HAP-1 (cell line): ENCODE data around the gene PADI3.

ENCODE experiments used
- DNase-seq, 2 experiments: peaks; one replicate each; pipeline ENCODE4 v3.0.0-alpha.2; 2016 to 2020; ENCODE audit warnings: low spot score in 2 of 2
- H3K27me3 ChIP-seq: fragments of 250-450 bp; sonication (Bioruptor Pico); 2 replicates; pipeline ENCODE4 v1.5.1; 2020; ENCODE audit warnings: low read depth, mild to moderate bottlenecking, moderate library complexity
- H3K36me3 ChIP-seq: fragments of 250-450 bp; sonication (Bioruptor Pico); replicated peaks from 2 replicates; pipeline ENCODE4 v1.5.1; 2020; ENCODE audit warnings: mild to moderate bottlenecking
- H3K4me1 ChIP-seq: fragments of 250-450 bp; sonication (Bioruptor Pico); 2 replicates; pipeline ENCODE4 v1.5.1; 2020; ENCODE audit warnings: mild to moderate bottlenecking
- H3K4me3 ChIP-seq: fragments of 250-450 bp; sonication (Bioruptor Pico); 2 replicates; pipeline ENCODE4 v1.5.1; 2020; ENCODE audit warnings: mild to moderate bottlenecking, moderate library complexity
- H3K9me3 ChIP-seq: fragments of 250-450 bp; sonication (Bioruptor Pico); 2 replicates; pipeline ENCODE4 v1.5.1; 2020; ENCODE audit warnings: mild to moderate bottlenecking, moderate library complexity
- in situ Hi-C: fragments of 300-500 bp; cut with MboI; formaldehyde crosslinking; loops from 3 replicates; pipeline ENCODE4 v1.14.3; 2020; ENCODE audit warnings: low sequenced_read_pairs, inconsistent platforms, mixed read lengths

PADI3 gene

GRCh38 chr1:17277511-17278159, 28.7 kb downstream of the PADI3 start:
- H3K36me3 ChIP-seq = no peaks in the 10 kb centered on the region
- no peak overlapping the region for H3K4me3 ChIP-seq
- no peaks in the 10 kb centered on the region for H3K4me1 ChIP-seq
- no peak for DNase-seq
- no peaks in the 10 kb centered on the region for H3K9me3 ChIP-seq
- in situ Hi-C loops = no loop called here
- H3K27me3 ChIP-seq = no peaks in the 10 kb centered on the region; the same call in 1 of the 2 replicates

DNA sequence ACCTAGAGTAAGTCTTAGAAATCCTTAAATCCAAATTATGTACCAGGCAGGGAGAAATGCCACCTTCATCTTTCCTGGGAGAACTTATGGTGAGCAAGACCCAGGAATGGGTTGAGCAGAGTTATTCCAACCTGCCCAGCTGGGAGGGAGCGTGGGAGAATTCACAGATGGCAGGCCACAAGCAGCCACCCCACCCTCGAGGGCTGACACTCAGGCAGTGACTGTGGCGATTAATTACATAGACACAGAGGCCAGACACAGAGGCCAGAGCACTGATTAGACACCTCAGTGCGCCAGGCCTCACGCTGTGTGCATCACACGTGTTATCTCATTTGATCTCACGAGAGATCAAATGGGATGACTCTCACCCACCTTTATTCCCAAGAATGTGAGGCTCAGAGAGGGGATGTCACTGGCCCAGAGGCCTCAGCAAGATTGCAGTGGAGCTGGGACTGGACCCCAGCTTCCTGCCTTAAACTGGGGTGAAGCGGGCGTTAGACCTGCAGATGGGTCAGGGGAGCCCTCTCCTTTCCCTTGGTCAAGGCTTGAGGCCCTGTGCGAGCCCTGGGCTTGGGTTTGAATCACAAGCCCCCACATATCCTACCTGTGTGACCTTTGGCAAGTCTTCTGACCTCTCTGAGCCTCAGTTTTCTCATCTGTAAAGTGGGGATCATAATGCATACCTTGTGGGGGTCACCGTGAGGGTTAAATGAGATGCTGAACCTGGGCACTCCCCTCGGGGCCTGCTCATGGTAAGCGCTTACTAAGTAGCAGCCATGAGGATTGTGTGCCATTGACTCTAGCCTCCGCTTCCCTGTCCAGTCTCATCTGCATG, 30.3 kb downstream of the PADI3 start:
- Histone ChIP-seq H3K9me3 (no peaks in the 10 kb centered on the region), H3K27me3 (no peaks in the 10 kb centered on the region; the same call in 1 of the 2 replicates), H3K4me3 (no peak overlapping the region), H3K36me3 (no peaks in the 10 kb centered on the region), H3K4me1 (no peaks in the 10 kb centered on the region)
- DNase-seq = no peak
- in situ Hi-C loops = no loop called here

DNA sequence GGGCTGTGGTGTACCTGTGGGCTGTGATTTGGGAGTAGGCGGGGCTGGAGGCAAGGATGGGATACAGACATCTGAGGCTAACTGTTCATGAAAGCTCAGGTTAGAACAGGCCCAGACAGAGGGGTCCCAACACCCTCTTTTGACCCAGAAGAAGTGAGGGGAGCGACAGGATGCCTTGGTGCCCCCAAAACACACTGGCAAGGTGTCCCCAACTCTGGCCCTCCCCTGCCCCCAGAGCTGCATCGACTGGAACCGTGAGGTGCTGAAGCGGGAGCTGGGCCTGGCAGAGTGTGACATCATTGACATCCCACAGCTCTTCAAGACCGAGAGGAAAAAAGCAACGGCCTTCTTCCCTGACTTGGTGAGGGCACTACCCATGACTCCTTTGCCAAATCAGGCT, 31.5 kb downstream of the PADI3 start:
- no peak for DNase-seq
- no peaks in the 10 kb centered on the region for H3K36me3 ChIP-seq

DNA sequence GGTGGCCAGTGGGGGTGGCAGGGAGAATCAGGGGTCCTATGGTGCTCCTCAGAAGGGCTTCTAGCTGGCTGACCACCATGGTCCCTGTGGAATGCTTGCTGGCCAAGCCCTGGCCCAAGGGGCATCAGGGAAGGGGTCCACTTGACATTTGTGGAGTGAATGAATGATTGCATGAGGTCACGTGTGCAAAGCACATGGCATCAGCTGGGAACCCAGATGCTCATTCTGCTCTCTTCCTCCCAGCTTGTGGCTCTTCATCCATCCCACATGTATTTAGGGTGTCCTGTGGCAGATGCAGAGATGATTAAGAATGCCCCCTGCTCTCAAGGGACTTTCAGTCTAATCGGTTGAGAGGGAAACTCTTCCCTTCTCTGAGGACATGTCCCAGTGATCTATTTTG, 32.0 kb downstream of the PADI3 start:
- no peak overlapping the region for H3K4me3 ChIP-seq
- H3K36me3 ChIP-seq = no peaks in the 10 kb centered on the region
- in situ Hi-C loops = no loop called here
- no peaks in the 10 kb centered on the region for H3K9me3 ChIP-seq
- DNase-seq = no peak
- no peaks in the 10 kb centered on the region for H3K27me3 ChIP-seq
- no peaks in the 10 kb centered on the region for H3K4me1 ChIP-seq

More for the DNA sequence above, 31.5 kb downstream of the PADI3 start:
- Histone ChIP-seq H3K9me3 (no peaks in the 10 kb centered on the region), H3K4me1 (no peaks in the 10 kb centered on the region), H3K4me3 (no peak overlapping the region), H3K27me3 (no peaks in the 10 kb centered on the region)
- in situ Hi-C loops = no loop called here

DNA sequence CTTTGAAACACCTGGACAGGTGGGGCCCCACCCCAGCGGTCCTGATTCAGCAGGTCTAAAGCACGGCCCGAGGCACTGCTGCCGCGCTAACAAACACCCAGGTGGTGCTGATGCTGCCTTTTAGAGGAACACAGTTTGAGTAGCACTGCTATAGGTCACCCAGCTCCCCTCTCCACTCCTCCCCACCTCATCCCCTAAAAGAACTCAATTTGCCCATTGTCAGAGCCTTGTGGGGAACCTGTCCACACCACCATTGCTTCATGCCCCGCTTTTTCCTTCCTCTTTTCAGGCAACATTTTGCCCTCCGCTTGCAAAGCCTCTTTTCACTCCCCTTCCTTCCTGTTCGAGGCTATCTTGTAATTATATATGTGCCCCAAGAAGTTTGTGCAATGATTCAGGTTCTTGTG, 32.9 kb downstream of the PADI3 start:
- DNase-seq = no peak
- no peaks in the 10 kb centered on the region for H3K27me3 ChIP-seq
- in situ Hi-C loops = no loop called here
- no peaks in the 10 kb centered on the region for H3K9me3 ChIP-seq
- H3K4me3 ChIP-seq = no peak overlapping the region
- H3K4me1 ChIP-seq = no peaks in the 10 kb centered on the region
- no peaks in the 10 kb centered on the region for H3K36me3 ChIP-seq

DNA sequence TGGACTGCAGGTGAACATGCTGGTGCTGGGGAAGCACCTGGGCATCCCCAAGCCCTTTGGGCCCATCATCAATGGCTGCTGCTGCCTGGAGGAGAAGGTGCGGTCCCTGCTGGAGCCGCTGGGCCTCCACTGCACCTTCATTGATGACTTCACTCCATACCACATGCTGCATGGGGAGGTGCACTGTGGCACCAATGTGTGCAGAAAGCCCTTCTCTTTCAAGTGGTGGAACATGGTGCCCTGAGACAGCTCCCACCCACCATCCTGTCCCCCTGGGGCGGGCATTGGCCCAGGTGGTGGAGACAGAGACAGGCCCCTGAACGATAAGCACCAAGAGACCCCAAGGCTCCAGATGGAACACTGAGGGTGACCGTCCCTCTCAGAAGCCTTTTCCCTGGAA, 33.9 kb downstream of the PADI3 start:
- no peaks in the 10 kb centered on the region for H3K27me3 ChIP-seq
- no peak overlapping the region for H3K4me3 ChIP-seq
- no peaks in the 10 kb centered on the region for H3K9me3 ChIP-seq
- no peaks in the 10 kb centered on the region for H3K36me3 ChIP-seq
- in situ Hi-C loops = no loop called here
- H3K4me1 ChIP-seq = no peaks in the 10 kb centered on the region
- DNase-seq = no peak

DNA sequence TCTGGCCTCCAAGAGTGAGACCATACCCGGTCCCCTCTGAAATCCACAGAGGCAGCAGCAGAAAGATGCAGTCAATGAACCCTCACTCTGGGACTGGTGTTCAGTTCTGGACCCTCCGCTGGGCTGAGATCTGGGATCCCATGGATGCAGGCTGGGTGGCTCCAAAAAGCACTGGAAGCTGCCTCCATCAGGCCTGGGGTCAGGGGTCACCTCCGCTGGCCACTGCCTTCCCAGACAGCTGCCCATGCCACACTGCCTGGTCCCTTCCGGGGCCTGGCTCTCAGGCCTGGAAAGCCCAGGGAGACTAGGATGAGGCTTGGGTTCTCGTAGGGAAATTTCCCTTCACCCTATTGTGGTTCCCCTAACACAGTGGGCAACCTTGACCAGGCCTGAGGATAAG, 37.7 kb downstream of the PADI3 start:
- Histone ChIP-seq H3K36me3 (no peaks in the 10 kb centered on the region), H3K27me3 (0 out of 2 replicates have a peak, but pooled peaks cover 3% of the 10 kb centered on the region), H3K4me3 (no peak overlapping the region), H3K4me1 (no peaks in the 10 kb centered on the region), H3K9me3 (no peaks in the 10 kb centered on the region)
- in situ Hi-C loops = no loop called here
- no peak for DNase-seq

- no peaks in the 10 kb centered on the region for H3K4me1 ChIP-seq
- H3K27me3 ChIP-seq = peaks cover 3% of the 10 kb centered on the region; the same call in 1 of the 2 replicates
- no peaks in the 10 kb centered on the region for H3K9me3 ChIP-seq
- in situ Hi-C loops = no loop called here
- H3K36me3 ChIP-seq = no peaks in the 10 kb centered on the region
- no peak overlapping the region for H3K4me3 ChIP-seq
- DNase-seq = no peak
Measured at GRCh38 chr1:17287130-17287776, 38.4 kb downstream of the PADI3 start.

- peaks cover 8% of the 10 kb centered on the region for H3K27me3 ChIP-seq
- in situ Hi-C loops = no loop called here
- H3K9me3 ChIP-seq = no peaks in the 10 kb centered on the region
- H3K4me3 ChIP-seq = no peak overlapping the region
- no peaks in the 10 kb centered on the region for H3K36me3 ChIP-seq
- H3K4me1 ChIP-seq = no peaks in the 10 kb centered on the region
- no peak for DNase-seq
Measured at GRCh38 chr1:17289721-17290120, 40.8 kb downstream of the PADI3 start.

GRCh38 chr1:17290553-17290952, 41.7 kb downstream of the PADI3 start:
- Histone ChIP-seq H3K9me3 (no peaks in the 10 kb centered on the region), H3K4me1 (no peaks in the 10 kb centered on the region), H3K4me3 (no peak overlapping the region), H3K27me3 (peaks cover 8% of the 10 kb centered on the region), H3K36me3 (no peaks in the 10 kb centered on the region)
- DNase-seq = no peak
- in situ Hi-C loops = no loop called here

DNA sequence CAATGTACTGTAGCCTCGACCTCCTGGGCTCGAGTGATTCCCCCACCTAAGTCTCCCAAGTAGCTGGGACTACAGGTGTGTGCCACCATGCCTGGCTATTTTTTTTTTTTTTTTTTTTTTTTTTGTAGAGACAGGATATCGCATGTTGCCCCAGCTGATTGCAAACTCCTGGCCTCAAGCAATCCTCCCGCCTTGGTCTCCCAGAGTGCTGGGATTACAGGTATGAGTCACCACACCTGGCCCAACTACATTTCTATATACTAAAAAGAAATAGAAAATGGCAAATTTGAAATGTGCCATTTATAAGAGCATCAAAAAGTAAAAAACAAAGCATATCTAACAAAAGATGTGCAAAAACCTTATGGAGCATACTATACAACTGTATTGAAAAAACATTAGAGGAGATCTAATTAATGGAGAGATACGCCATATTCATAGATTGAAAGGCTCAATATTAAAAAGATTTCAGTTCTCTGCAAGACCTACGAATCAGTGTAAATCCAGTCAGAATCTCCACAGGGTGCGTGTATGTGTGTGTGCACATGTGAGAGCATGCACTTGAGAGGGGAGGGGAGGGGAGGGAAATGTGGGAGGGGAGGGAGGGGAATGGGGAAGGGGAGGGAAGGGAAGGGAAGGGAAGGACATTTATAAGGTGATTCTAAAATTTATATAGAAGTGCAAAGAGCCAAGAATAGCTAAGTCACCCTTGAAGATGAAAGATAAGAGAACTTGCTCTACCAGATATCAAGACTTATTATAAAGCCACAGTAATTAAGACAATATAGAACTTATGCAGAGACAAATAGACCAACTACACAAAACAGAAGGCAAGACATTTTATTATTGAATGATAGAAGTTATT, 43.6 kb downstream of the PADI3 start:
- in situ Hi-C loops = no loop called here
- Histone ChIP-seq H3K4me3 (no peak overlapping the region), H3K27me3 (peaks cover 8% of the 10 kb centered on the region), H3K36me3 (no peaks in the 10 kb centered on the region), H3K4me1 (no peaks in the 10 kb centered on the region), H3K9me3 (no peaks in the 10 kb centered on the region)
- no peak for DNase-seq

DNA sequence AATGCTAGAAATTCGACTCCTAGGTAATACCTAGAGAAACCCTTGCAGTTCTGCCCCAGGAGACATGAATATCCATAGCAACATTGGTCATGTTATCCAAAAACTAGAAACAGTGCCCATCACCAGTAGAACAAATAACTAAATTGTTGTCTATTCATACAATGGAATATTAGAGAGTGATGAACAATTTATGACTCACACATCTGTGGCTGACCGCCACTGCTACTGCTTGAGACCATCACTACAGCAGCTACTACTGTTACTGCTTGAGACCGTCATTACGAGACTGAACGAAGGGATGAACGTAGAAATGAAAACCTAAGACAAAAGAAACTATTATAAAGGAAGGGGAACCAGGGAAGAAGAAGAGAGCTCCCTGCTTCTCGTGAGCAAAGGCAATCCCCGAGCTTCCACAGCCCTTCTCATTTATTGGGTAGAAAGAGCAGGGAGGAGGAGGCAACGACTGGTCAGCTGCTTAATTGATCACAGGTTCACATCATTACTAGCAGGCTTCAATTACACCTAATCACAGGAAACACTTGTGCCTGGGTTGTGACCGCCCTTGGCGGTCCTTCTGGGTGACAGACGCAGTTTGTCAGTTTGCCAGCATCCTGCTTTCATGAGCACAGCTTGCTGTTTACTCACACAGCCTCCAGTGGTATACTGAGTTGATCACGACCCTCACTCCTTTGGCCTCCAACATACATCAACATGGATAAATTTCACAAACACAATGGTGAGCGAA, 45.0 kb downstream of the PADI3 start:
- Histone ChIP-seq H3K9me3 (no peaks in the 10 kb centered on the region), H3K4me3 (no peak overlapping the region), H3K36me3 (no peaks in the 10 kb centered on the region), H3K4me1 (no peaks in the 10 kb centered on the region), H3K27me3 (peaks cover 14% of the 10 kb centered on the region)
- in situ Hi-C loops = no loop called here
- DNase-seq = no peak

- in situ Hi-C loops = no loop called here
- H3K4me1 ChIP-seq = no peaks in the 10 kb centered on the region
- no peak for DNase-seq
- no peaks in the 10 kb centered on the region for H3K36me3 ChIP-seq
- H3K27me3 ChIP-seq = peaks cover 16% of the 10 kb centered on the region
- H3K4me3 ChIP-seq = no peak overlapping the region
- no peaks in the 10 kb centered on the region for H3K9me3 ChIP-seq
Measured at GRCh38 chr1:17295292-17295691, 46.4 kb downstream of the PADI3 start.
